Cerebellar cortex (tissue), 1 donor: ENCODE results near the gene CXCR6.
"Not testable (repeated sequence)": the region's sequence is repeated elsewhere in the genome, so short reads cannot be mapped to it uniquely, and the experiment has no call there.

Source experiments
- DNase-seq: peaks from one replicate; pipeline ENCODE4 v3.0.0-alpha.2; 2015; ENCODE audit warnings: low spot score

The CXCR6 gene

GRCh38 chr3:45990181-45990580 lies 46.9 kb downstream of the CXCR6 start:
- no peak for DNase-seq

DNA sequence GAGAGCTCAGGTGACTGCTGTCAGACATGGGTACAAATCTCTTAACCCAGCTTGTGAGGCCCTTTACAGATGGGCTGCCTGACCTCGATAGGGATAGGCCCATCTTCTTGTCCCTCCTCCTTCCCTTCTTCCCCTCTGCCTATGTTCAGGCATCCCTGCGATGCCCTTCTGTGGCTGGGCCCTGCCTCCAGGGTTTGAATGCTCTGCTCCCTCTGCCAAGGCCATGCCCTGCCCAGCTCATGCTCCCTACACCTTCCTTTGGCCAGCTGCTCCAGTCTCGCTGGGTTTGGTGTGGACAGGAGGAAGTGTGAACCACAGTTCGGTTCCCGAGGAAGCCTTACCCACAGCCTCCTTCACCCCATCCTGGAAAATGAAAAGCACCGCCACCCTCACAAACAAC lies 48.1 kb downstream of the CXCR6 start:
- DNase-seq: no peak

DNA sequence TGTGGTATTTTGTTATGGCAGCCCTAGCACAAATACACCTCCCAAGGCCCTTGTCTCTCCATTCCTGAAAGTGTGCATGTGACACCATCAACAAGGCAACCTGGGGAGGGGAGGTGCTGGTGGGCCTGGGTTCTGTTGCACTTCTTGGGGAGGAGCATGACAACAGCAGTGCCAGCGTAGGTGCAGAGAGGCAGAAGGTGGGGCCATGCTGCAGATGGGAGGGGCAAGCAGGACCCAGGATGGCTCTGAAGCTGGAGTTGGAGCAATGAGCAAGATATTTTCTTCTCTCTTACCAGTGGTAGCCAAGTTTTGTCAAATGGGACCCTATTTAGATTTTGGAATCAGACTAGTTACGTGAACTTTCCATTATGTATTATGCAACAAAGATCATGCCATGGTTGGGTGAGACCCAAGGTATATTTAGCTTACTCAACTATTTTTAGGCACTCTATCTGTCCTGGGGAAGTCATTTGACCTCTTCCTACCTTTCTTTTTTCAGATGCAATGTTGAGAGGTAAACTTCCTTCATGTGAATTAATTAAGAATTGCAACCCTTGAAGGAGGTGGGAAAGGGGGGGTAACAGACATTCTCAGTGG lies 49.0 kb downstream of the CXCR6 start:
- no peak for DNase-seq

DNA sequence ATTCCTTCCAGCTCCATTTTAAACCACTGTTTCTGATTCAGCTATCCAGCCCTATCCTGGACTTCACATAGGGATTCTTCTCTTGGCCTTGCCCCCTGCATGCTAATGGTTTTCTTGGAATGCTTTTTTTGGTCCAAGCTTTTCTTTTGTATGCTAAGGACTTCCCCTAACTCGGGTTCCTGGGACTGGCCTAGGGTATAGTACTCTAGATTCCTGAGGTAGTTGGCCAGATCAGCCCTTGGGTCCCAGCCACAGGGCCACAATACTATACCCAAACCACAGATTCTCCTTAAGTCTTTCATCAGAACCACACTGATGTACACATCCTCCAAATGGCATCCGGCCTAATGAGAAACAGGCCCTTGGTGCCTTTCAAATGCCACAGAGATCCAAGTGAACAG lies 49.6 kb downstream of the CXCR6 start:
- no peak for DNase-seq

- no peak for DNase-seq
These were observed 50.3 kb downstream of the CXCR6 start for GRCh38 chr3:45993421-45994027.

- no peak for DNase-seq
These were observed 51.4 kb downstream of the CXCR6 start for GRCh38 chr3:45994419-45995235.

GRCh38 chr3:45995236-45996192 lies 52.2 kb downstream of the CXCR6 start, which contains the start of gene FYCO1:
FYCO1 (minus strand) TSS chr3:45995824; CDS start chr3:45984910, 10,914 bp downstream.
- DNase-seq: peak; percentile 72

GRCh38 chr3:45997499-45997898 lies 54.2 kb downstream of the CXCR6 start:
- not testable (repeated sequence) for DNase-seq

DNA sequence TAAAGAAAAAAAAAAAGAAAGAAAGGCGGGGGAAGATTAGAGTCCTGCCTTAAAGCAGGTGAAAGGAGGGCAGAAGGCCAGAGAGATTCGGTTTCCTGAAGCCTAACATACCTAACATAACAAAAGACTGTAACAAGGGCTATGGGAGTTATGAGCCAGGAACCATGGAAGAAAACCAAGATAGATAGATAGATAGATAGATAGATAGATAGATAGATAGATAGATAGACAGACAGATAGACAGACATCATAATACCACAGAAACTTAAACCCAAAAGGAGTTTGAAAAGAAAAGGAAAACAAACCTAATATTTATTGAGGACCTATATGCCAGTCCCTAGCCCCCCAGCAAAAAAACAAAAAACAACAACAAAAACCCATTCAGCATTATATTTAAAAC lies 54.7 kb downstream of the CXCR6 start:
- DNase-seq: no peak
